ENCODE results near the gene NAA50. TPM values are rescaled to one million over a fixed set of nuclear protein-coding genes. Genes with fewer than 3 reads are reported as not detected.

The NAA50 gene
- total RNA-seq, 1 donor from 2014 or later: 138 TPM

GRCh38 chr3:113685124-113685523 is 60.9 kb downstream of the NAA50 start:
- Mint-ChIP-seq H3K36me3 (ENCODE audit: low read depth) (peaks cover 41% of the 10 kb centered on the region), H3K27me3 (ENCODE audit: low read depth) (no peaks in the 10 kb centered on the region), H3K27ac (ENCODE audit: unreplicated experiment) (no peak overlapping the region), H3K9me3 (peaks cover 10% of the 10 kb centered on the region), H3K4me1 (peaks cover 6% of the 10 kb centered on the region), H3K4me3 (no peak overlapping the region)
- TF ChIP-seq, protein P1, sequence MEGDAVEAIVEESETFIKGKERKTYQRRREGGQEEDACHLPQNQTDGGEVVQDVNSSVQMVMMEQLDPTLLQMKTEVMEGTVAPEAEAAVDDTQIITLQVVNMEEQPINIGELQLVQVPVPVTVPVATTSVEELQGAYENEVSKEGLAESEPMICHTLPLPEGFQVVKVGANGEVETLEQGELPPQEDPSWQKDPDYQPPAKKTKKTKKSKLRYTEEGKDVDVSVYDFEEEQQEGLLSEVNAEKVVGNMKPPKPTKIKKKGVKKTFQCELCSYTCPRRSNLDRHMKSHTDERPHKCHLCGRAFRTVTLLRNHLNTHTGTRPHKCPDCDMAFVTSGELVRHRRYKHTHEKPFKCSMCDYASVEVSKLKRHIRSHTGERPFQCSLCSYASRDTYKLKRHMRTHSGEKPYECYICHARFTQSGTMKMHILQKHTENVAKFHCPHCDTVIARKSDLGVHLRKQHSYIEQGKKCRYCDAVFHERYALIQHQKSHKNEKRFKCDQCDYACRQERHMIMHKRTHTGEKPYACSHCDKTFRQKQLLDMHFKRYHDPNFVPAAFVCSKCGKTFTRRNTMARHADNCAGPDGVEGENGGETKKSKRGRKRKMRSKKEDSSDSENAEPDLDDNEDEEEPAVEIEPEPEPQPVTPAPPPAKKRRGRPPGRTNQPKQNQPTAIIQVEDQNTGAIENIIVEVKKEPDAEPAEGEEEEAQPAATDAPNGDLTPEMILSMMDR (conservative IDR thresholded peaks at IDR 0.05): no peak
- DNase-seq (ENCODE audit: low read depth, low spot score): no peak

- Mint-ChIP-seq H3K27me3 (ENCODE audit: low read depth) (no peaks in the 10 kb centered on the region), H3K27ac (ENCODE audit: unreplicated experiment) (no peak overlapping the region)
These were observed 61.7 kb downstream of the NAA50 start for GRCh38 chr3:113684271-113684819.

GRCh38 chr3:113678773-113679172 is 67.3 kb downstream of the NAA50 start:
- TF ChIP-seq, protein P1 (conservative IDR thresholded peaks at IDR 0.05): no peak
- no peak for DNase-seq (ENCODE audit: low read depth, low spot score)
- peaks cover 3% of the 10 kb centered on the region for H3K9me3 Mint-ChIP-seq
- H3K4me1 Mint-ChIP-seq: no peaks in the 10 kb centered on the region
- H3K27me3 Mint-ChIP-seq (ENCODE audit: low read depth): no peaks in the 10 kb centered on the region
- no peak overlapping the region for H3K4me3 Mint-ChIP-seq
- H3K27ac Mint-ChIP-seq (ENCODE audit: unreplicated experiment): no peak overlapping the region
- H3K36me3 Mint-ChIP-seq (ENCODE audit: low read depth): peaks cover 33% of the 10 kb centered on the region

More at GRCh38 chr3:113684271-113684819, 61.7 kb downstream of the NAA50 start:
- Mint-ChIP-seq H3K4me1 (peaks cover 6% of the 10 kb centered on the region), H3K4me3 (no peak overlapping the region), H3K9me3 (peaks cover 12% of the 10 kb centered on the region), H3K36me3 (ENCODE audit: low read depth) (peaks cover 47% of the 10 kb centered on the region)
- no peak for DNase-seq (ENCODE audit: low read depth, low spot score)
- TF ChIP-seq, protein P1 (conservative IDR thresholded peaks at IDR 0.05): no peak

- TF ChIP-seq, protein P1 (conservative IDR thresholded peaks at IDR 0.05): no peak
- Mint-ChIP-seq H3K4me1 (no peaks in the 10 kb centered on the region), H3K27ac (ENCODE audit: unreplicated experiment) (no peak overlapping the region), H3K27me3 (ENCODE audit: low read depth) (no peaks in the 10 kb centered on the region), H3K4me3 (no peak overlapping the region), H3K9me3 (peaks cover 3% of the 10 kb centered on the region), H3K36me3 (ENCODE audit: low read depth) (peaks cover 28% of the 10 kb centered on the region)
- no peak for DNase-seq (ENCODE audit: low read depth, low spot score)
These were observed 68.3 kb downstream of the NAA50 start for GRCh38 chr3:113677737-113678136.

DNA sequence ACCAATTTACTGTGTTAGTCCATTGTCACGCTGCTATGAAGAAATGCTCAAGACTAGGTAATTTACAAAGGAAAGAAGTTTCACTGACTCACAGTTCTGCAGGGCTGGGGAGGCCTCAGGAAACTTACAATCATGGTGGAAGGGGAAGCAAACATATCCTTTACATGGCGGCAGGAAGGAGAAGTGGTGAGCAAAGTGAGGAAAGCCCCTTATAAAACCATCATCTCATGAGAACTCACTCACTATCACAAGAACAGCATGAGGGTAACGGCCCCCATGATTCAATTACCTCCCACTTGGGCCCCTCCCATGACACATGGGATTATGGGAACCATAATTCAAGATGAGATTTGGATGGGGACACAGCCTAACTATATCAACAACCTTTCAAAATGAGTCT is 69.8 kb downstream of the NAA50 start:
- Mint-ChIP-seq H3K9me3 (peaks cover 3% of the 10 kb centered on the region), H3K27ac (ENCODE audit: unreplicated experiment) (no peak overlapping the region), H3K4me3 (no peak overlapping the region), H3K27me3 (ENCODE audit: low read depth) (no peaks in the 10 kb centered on the region), H3K36me3 (ENCODE audit: low read depth) (peaks cover 23% of the 10 kb centered on the region), H3K4me1 (no peaks in the 10 kb centered on the region)
- TF ChIP-seq, protein P1 (conservative IDR thresholded peaks at IDR 0.05): no peak
- no peak for DNase-seq (ENCODE audit: low read depth, low spot score)
